OCI-M2 (cell line): ENCODE data around the gene IFT80.

Experiments used
- DNase-seq: peaks from one replicate; lab custom pipeline; 2025; ENCODE audit not compliant: unreplicated experiment; lab: John Stamatoyannopoulos, UW

Gene IFT80

GRCh38 chr3:160213191-160213590 is 185.8 kb downstream of the IFT80 start:
- no peak for DNase-seq

DNA sequence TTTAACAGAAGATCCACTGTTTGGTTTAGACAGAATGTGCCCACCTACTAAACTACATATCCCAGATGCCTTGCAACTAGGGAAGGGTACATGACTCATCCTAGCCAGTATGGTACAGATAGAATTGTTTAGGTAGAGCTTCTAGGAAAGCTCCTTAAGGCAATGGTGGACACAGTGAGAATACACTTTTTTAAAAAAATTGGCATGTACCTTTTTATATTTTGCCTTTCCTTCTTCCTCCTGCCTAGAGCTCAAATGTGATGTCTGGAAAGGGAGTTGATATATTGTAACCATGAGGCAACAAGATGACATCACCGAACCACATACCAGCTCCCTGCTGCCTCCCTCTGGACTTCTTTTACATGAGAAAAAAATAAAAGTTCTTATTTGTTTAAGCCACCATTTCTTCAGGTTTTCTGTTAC is 188.2 kb downstream of the IFT80 start:
- DNase-seq = no peak

- DNase-seq = no peak
Measured at GRCh38 chr3:160210341-160210740, 188.7 kb downstream of the IFT80 start.
